Panc1 (cell line): ENCODE data around the gene PCDHGB2. TPM values are rescaled to one million over a fixed set of nuclear protein-coding genes. Genes with fewer than 3 reads are reported as not detected.
A peak's percentile ranks its signal among the peaks of the same experiment; 100 is the strongest.

Experiments used
- ATAC-seq: fragments of 200-7000 bp; cut with Tn5 transposase; 2 replicates; pipeline ENCODE4 v1.9.1; 2020; ENCODE audit warnings: mild to moderate bottlenecking, moderate library complexity
- BruUV-seq: library from RNA; stranded (reverse); fragments of 400-500 nt; replicated peaks from 2 replicates; lab custom pipeline; 2021; lab: Mats Ljungman, UMichigan
- CTCF ChIA-PET: fragments of 300-600 bp; sonication (Branson Sonifier 250); formaldehyde crosslinking; loops from one replicate; lab custom pipeline; 2022; ENCODE audit warnings: antibody characterized with exemption; lab: Charles Lee
- POLR2A ChIA-PET: fragments of 300-600 bp; sonication (Branson Sonifier 250); formaldehyde crosslinking; loops from one replicate; lab custom pipeline; 2022; ENCODE audit warnings: antibody characterized with exemption; lab: Charles Lee
- DNase-seq: peaks from one replicate; pipeline ENCODE4 v3.0.0-alpha.2; 2010; ENCODE audit warnings: low read depth, low spot score
- H3K27ac ChIP-seq: 2 replicates; pipeline ENCODE4 v1.5.1; 2011; ENCODE audit warnings: mild to moderate bottlenecking, low read length, inconsistent platforms
- H3K27me3 ChIP-seq: fragments of 200-500 bp; sonication (Bioruptor generic); 2 replicates; pipeline ENCODE4 v1.6.0; 2014; ENCODE audit warnings: low read length, inconsistent platforms; ENCODE audit not compliant: control insufficient read depth, insufficient read depth
- H3K36me3 ChIP-seq: fragments of 200-500 bp; sonication (Bioruptor generic); 2 replicates; pipeline ENCODE4 v1.5.1; 2014; ENCODE audit warnings: inconsistent platforms, mild to moderate bottlenecking, low read length, moderate library complexity; ENCODE audit not compliant: control insufficient read depth, insufficient read depth
- H3K4me1 ChIP-seq: 2 replicates; pipeline ENCODE4 v1.5.1; 2011; ENCODE audit warnings: inconsistent platforms, mild to moderate bottlenecking, low read length, moderate library complexity; ENCODE audit not compliant: control insufficient read depth, insufficient read depth
- H3K4me3 ChIP-seq, 2 experiments: 2 replicates each; pipeline ENCODE4 v1.5.1; 2011 to 2012; ENCODE audit warnings: low read depth in 2 of 2, low read length in 2 of 2, mild to moderate bottlenecking in 2 of 2, inconsistent platforms in 1 of 2, moderate library complexity in 1 of 2
- H3K9me3 ChIP-seq: fragments of 200-500 bp; sonication (Bioruptor generic); 2 replicates; pipeline ENCODE4 v1.5.1; 2014; ENCODE audit warnings: low read depth, mild to moderate bottlenecking, inconsistent platforms, low read length, moderate library complexity; ENCODE audit not compliant: control insufficient read depth, insufficient read depth
- CTCF ChIP-seq: fragments of 450-650 bp; IDR thresholded peaks from 2 replicates; pipeline ENCODE4 v1.5.1; 2017; ENCODE audit warnings: mild to moderate bottlenecking
- POLR2AphosphoS5 ChIP-seq: IDR thresholded peaks from 2 replicates; pipeline ENCODE4 v1.6.1; 2012; ENCODE audit warnings: mild to moderate bottlenecking, low read depth, low read length, moderate library complexity
- REST ChIP-seq, 2 experiments: IDR thresholded peaks; 2 replicates each; pipeline ENCODE4 v1.6.1; 2011 to 2012; ENCODE audit warnings: low read depth in 2 of 2, control low read depth in 1 of 2, low read length in 1 of 2, mild to moderate bottlenecking in 1 of 2, moderate library complexity in 1 of 2; ENCODE audit not compliant: insufficient read depth in 1 of 2
- SIN3A ChIP-seq: IDR thresholded peaks from 2 replicates; pipeline ENCODE4 v1.6.1; 2012; ENCODE audit warnings: low read depth, mild to moderate bottlenecking, low read length, moderate library complexity, borderline replicate concordance; ENCODE audit not compliant: insufficient read depth
- TCF7L2 ChIP-seq: IDR thresholded peaks from 2 replicates; pipeline ENCODE4 v1.6.1; 2011; ENCODE audit warnings: mild to moderate bottlenecking, low read depth, low read length, inconsistent platforms
- in situ Hi-C: cut with HindIII; loops from 2 replicates; pipeline ENCODE4 v1.10.0; 2016; ENCODE audit warnings: low sequenced_read_pairs, low pct_unique_long_range_greater_than_20kb
- intact Hi-C: fragments of 100-400 bp; cut with micrococcal nuclease; formaldehyde crosslinking; loops from one replicate; pipeline ENCODE4 v1.10.0; 2022; ENCODE audit not compliant: unreplicated experiment
- total RNA-seq: library from RNA; stranded (reverse); gene quantifications from one replicate; pipeline ENCODE4 v1.2.1, GENCODE V29; 2021; ENCODE audit not compliant: unreplicated experiment

The PCDHGB2 gene
- total RNA-seq, 1 experiment from 2014 or later: 5.3 TPM

GRCh38 chr5:141319202-141319601 lies 40.6 kb upstream of the PCDHGB2 start:
- ATAC-seq: no peak
- POLR2A ChIA-PET: no interaction called here
- BruUV-seq: TSS peak; percentile 85
- no peak for TF ChIP-seq REST (IDR thresholded peaks at IDR 0.05; ENCODE audit: insufficient read depth in 1 of 2, low read depth in 2 of 2, low read length in 1 of 2)
- TF ChIP-seq CTCF: no peak
- TF ChIP-seq SIN3A: no peak
- TF ChIP-seq TCF7L2: no peak
- TF ChIP-seq POLR2AphosphoS5: no peak
- Histone ChIP-seq H3K27ac (no peak overlapping the region), H3K4me3 (peak overlapping the region; percentile 82 to 91; a peak in 3 of 4 replicates), H3K36me3 (peaks cover 2% of the 10 kb centered on the region), H3K27me3 (no peaks in the 10 kb centered on the region), H3K4me1 (no peaks in the 10 kb centered on the region), H3K9me3 (peaks cover 55% of the 10 kb centered on the region)
- in situ Hi-C loops (no loop called here), intact Hi-C loops (loop anchor here (10.0 kb wide), 1 partner anchor 54 kb away; no protein-coding TSS in a partner anchor)
- CTCF ChIA-PET: interaction anchor here (1.4 kb wide), 1 partner anchor 11 kb away, joined by 7 read pairs; the partner anchor contains the start of gene PCDHGA1
- DNase-seq: no peak

- ATAC-seq: no peak
- intact Hi-C loops (loop anchor here (10.0 kb wide), 1 partner anchor 55 kb away; no protein-coding TSS in a partner anchor), in situ Hi-C loops (no loop called here)
- ChIA-PET POLR2A (interaction anchor here (1.4 kb wide), 1 partner anchor 11 kb away, joined by 4 read pairs; the partner anchor contains the start of gene PCDHGA1), CTCF (interaction anchor here (0.8 to 1.4 kb wide), 3 partner anchors 11 to 93 kb away, joined by 3 to 7 read pairs (median 4); partner anchors contain the start of genes PCDHGA1, PCDHGA10 and PCDHGB1)
- no peak for TF ChIP-seq SIN3A
- peak overlapping the region; percentile 96 for H3K27ac ChIP-seq
- peaks cover 53% of the 10 kb centered on the region for H3K9me3 ChIP-seq
- H3K4me3 ChIP-seq: peak overlapping the region; percentile 82 to 91
- H3K4me1 ChIP-seq: no peaks in the 10 kb centered on the region
- BruUV-seq: no TSS peak
- H3K27me3 ChIP-seq: no peaks in the 10 kb centered on the region
- no peak for DNase-seq
- peaks cover 2% of the 10 kb centered on the region for H3K36me3 ChIP-seq
These were observed 40.1 kb upstream of the PCDHGB2 start for GRCh38 chr5:141319699-141320098.
